GM12878 (cell line): ENCODE measurements around the gene CTSL. TPM values are rescaled to one million over a fixed set of nuclear protein-coding genes. Genes with fewer than 3 reads are reported as not detected.

Source experiments
- ATAC-seq: fragments of 200-7000 bp; cut with Tn5 transposase; 3 replicates; pipeline ENCODE4 v1.9.1; 2020; ENCODE audit warnings: mild to moderate bottlenecking, moderate library complexity
- BruUV-seq: library from RNA; stranded (reverse); fragments of 400-500 nt; replicated peaks from 2 replicates; lab custom pipeline; 2021; lab: Mats Ljungman, UMichigan
- CTCF ChIA-PET: fragments of 300-600 bp; sonication (Branson Sonifier 250); formaldehyde crosslinking; extraction: SDS; loops from one replicate; lab custom pipeline; 2021; ENCODE audit warnings: inconsistent platforms; lab: Yijun Ruan, JAX
- POLR2A ChIA-PET: fragments of 350-600 bp; formaldehyde crosslinking; extraction: SDS; loops from one replicate; lab custom pipeline; 2021; ENCODE audit warnings: inconsistent platforms; lab: Charles Lee
- RAD21 ChIA-PET: fragments of 300-600 bp; sonication (Branson Sonifier 250); formaldehyde crosslinking; loops from one replicate; lab custom pipeline; 2023; ENCODE audit warnings: antibody characterized with exemption; ENCODE audit not compliant: unreplicated experiment; lab: Charles Lee
- SMC1A ChIA-PET: fragments of 300-600 bp; sonication (Branson Sonifier 250); formaldehyde crosslinking; loops from one replicate; lab custom pipeline; 2023; ENCODE audit not compliant: unreplicated experiment, uncharacterized antibody; lab: Charles Lee
- DNase-seq: peaks from one replicate; pipeline ENCODE4 v3.0.0-alpha.2; 2011; ENCODE audit warnings: low read depth, low spot score
- FAIRE-seq: peaks from 3 replicates; lab custom pipeline; 2011; peaks lifted over from hg19 to GRCh38; lab: Jason Lieb, UNC
- H2AFZ ChIP-seq: 2 replicates; pipeline ENCODE4 v1.6.0; 2011; ENCODE audit warnings: low read depth, low read length, control low read depth; ENCODE audit not compliant: control insufficient read depth
- H3K27ac ChIP-seq: 2 replicates; pipeline ENCODE4 v1.5.1; 2011; ENCODE audit warnings: control low read depth; ENCODE audit not compliant: control insufficient read depth, insufficient read depth
- H3K27me3 ChIP-seq, 2 experiments: replicated peaks in 1 of 2; 2 replicates each; pipeline versions ENCODE4 v1.6.0 to v1.6.1; 2011; ENCODE audit warnings: low read length in 1 of 2; ENCODE audit not compliant: control insufficient read depth in 2 of 2, insufficient read depth in 2 of 2
- H3K36me3 ChIP-seq, 2 experiments: 2 replicates each; pipeline ENCODE4 v1.5.1; 2011; ENCODE audit warnings: low read length in 1 of 2; ENCODE audit not compliant: control insufficient read depth in 2 of 2, insufficient read depth in 2 of 2
- H3K4me1 ChIP-seq: 2 replicates; pipeline ENCODE4 v1.6.1; 2011; ENCODE audit warnings: mild to moderate bottlenecking, low read length, moderate library complexity, mixed read lengths; ENCODE audit not compliant: control insufficient read depth, insufficient read depth
- H3K4me2 ChIP-seq: 2 replicates; pipeline ENCODE4 v1.6.0; 2011; ENCODE audit warnings: control low read depth; ENCODE audit not compliant: control insufficient read depth, insufficient read depth
- H3K4me3 ChIP-seq: fragments of 200-600 bp; sonication (generic); 2 replicates; pipeline ENCODE4 v1.5.1; 2016
- H3K79me2 ChIP-seq: 2 replicates; pipeline ENCODE4 v1.6.0; 2011; ENCODE audit warnings: low read length; ENCODE audit not compliant: control insufficient read depth, insufficient read depth
- H3K9ac ChIP-seq: 2 replicates; pipeline ENCODE4 v1.8.0; 2011; ENCODE audit warnings: low read length, control low read depth, mixed read lengths; ENCODE audit not compliant: control insufficient read depth, insufficient read depth
- H3K9me3 ChIP-seq: replicated peaks from 3 replicates; pipeline ENCODE4 v1.5.1; 2011; ENCODE audit warnings: mild to moderate bottlenecking, low read length; ENCODE audit not compliant: control insufficient read depth, insufficient read depth
- H4K20me1 ChIP-seq: 2 replicates; pipeline ENCODE4 v1.6.0; 2011; ENCODE audit not compliant: control insufficient read depth, insufficient read depth
- CTCF ChIP-seq, 3 experiments: IDR thresholded peaks in 2 of 3; conservative IDR thresholded peaks in 1 of 3; 2 replicates each; pipeline ENCODE4 v1.5.1; 2011; ENCODE audit warnings: low read depth in 3 of 3, low read length in 3 of 3, mild to moderate bottlenecking in 3 of 3, control low read depth in 2 of 3, moderate library complexity in 2 of 3, inconsistent platforms in 1 of 3, mixed read lengths in 1 of 3; ENCODE audit not compliant: control insufficient read depth in 2 of 3, insufficient read depth in 1 of 3; ENCODE audit errors: extremely low read depth in 1 of 3
- ELK1 ChIP-seq: IDR thresholded peaks from 2 replicates; pipeline ENCODE4 v1.6.1; 2012; ENCODE audit warnings: low read depth, low read length, improper control_type of control experiment
- HDAC2 ChIP-seq: fragments of 200-600 bp; sonication (generic); IDR thresholded peaks from 2 replicates; pipeline ENCODE4 v1.6.1; 2017
- IKZF1 ChIP-seq: fragments of 450-650 bp; conservative IDR thresholded peaks from 2 replicates; pipeline ENCODE4 v1.6.1; 2017; ENCODE audit warnings: antibody characterized with exemption, mild to moderate bottlenecking
- KLF5 ChIP-seq: fragments of 450-650 bp; IDR thresholded peaks from 2 replicates; pipeline ENCODE4 v1.6.1; 2014; ENCODE audit warnings: mild to moderate bottlenecking; ENCODE audit not compliant: partially characterized antibody
- MXI1 ChIP-seq: fragments of 150-350 bp; IDR thresholded peaks from 2 replicates; pipeline ENCODE4 v1.6.1; 2011; ENCODE audit warnings: low read depth, mild to moderate bottlenecking, inconsistent platforms, low read length, improper control_type of control experiment
- NR2F1 ChIP-seq: fragments of 450-650 bp; conservative IDR thresholded peaks from 2 replicates; pipeline ENCODE4 v1.6.1; 2017; ENCODE audit warnings: mild to moderate bottlenecking
- RBBP5 ChIP-seq: fragments of 200-600 bp; sonication (generic); conservative IDR thresholded peaks from 2 replicates; pipeline ENCODE4 v1.6.1; 2016
- RCOR1 ChIP-seq: conservative IDR thresholded peaks from 2 replicates; pipeline ENCODE4 v1.6.1; 2012; ENCODE audit warnings: low read depth, low read length, improper control_type of control experiment
- SMC3 ChIP-seq: IDR thresholded peaks from 2 replicates; pipeline ENCODE4 v1.6.1; 2011; ENCODE audit warnings: low read length, improper control_type of control experiment, borderline replicate concordance
- SPI1 ChIP-seq: IDR thresholded peaks from 2 replicates; pipeline ENCODE4 v1.6.1; 2011; ENCODE audit warnings: low read depth, mild to moderate bottlenecking, low read length, moderate library complexity, borderline replicate concordance; ENCODE audit not compliant: insufficient read depth
- SREBF1 ChIP-seq: IDR thresholded peaks from 2 replicates; pipeline ENCODE4 v1.6.1; 2012; ENCODE audit warnings: mild to moderate bottlenecking, low read length
- ZBTB33 ChIP-seq: fragments of 450-650 bp; IDR thresholded peaks from 2 replicates; pipeline ENCODE4 v1.6.1; 2017; ENCODE audit warnings: mild to moderate bottlenecking
- WGBS: methylation state at CpG from one replicate; pipeline ENCODE4 v1.1.6; 2016; ENCODE audit warnings: low lambda C conversion rate; ENCODE audit not compliant: insufficient replicate concordance, insufficient coverage; ENCODE audit errors: missing lambda C conversion rate; 5-methylcytosine and 5-hydroxymethylcytosine counted together
- in situ Hi-C: fragments of 300-500 bp; cut with MboI; formaldehyde crosslinking; loops from 9 replicates; pipeline ENCODE4 v1.14.3; 2018; ENCODE audit warnings: mixed read lengths
- intact Hi-C: fragments of 100-400 bp; cut with micrococcal nuclease; formaldehyde crosslinking; loops from one replicate; pipeline ENCODE4 v1.14.2; 2022; ENCODE audit not compliant: unreplicated experiment
- polyA plus RNA-seq, 11 experiments: library from polyadenylated mRNA; depleted of rRNA in 4 of 11; unstranded in 6 of 11; stranded (reverse) in 5 of 11; fragments of >200 nt; fragmentation: Nextera tagmentation in 4 of 11; fragmentation: Illumina TruSeq in 1 of 11; extraction: Ambion mirVana in 4 of 11; extraction: Trizol in 1 of 11; gene quantifications; 1 replicate in 1 of 11; 2 replicates in 10 of 11; pipeline versions ENCODE4 v1.2.1 to v1.2.3, GENCODE V29; 2011 to 2016; ENCODE audit warnings: inconsistent platforms in 2 of 11, missing spikeins in 2 of 11, low read depth in 1 of 11
- total RNA-seq, 4 experiments: library from RNA; depleted of rRNA in 3 of 4; stranded (reverse); fragments of >200 nt in 3 of 4; fragmentation: Illumina TruSeq in 1 of 4; extraction: Trizol in 1 of 4; gene quantifications; 2 replicates each; pipeline versions ENCODE4 v1.2.1 to v1.2.3, GENCODE V29; 2013 to 2021

Gene CTSL
- total and polyA plus RNA-seq, 10 of the 15 experiments (the other 5 are each of a cell fraction or from before 2014, with no cell fraction given), result 0.24 to 0.72 TPM; not detected in 8

GRCh38 chr9:87711857-87712800 lies 13.8 kb upstream of the CTSL start (continued):
- no peak for TF ChIP-seq ELK1
- TF ChIP-seq CTCF (IDR thresholded peaks at IDR 0.05 in 2 of 3, conservative IDR thresholded peaks at IDR 0.05 in 1 of 3; ENCODE audit: control insufficient read depth in 2 of 3, extremely low read depth in 1 of 3, insufficient read depth in 1 of 3, low read depth in 3 of 3, low read length in 3 of 3), result no peak
- no peak for TF ChIP-seq RBBP5
- no peak for TF ChIP-seq KLF5
- no peak for TF ChIP-seq SPI1
- TF ChIP-seq SREBF1, result no peak
- TF ChIP-seq NR2F1, result no peak

- intact Hi-C loops, result no loop called here
- Histone ChIP-seq H3K79me2 (no peaks in the 10 kb centered on the region), H3K9ac (no peak overlapping the region), H4K20me1 (no peaks in the 10 kb centered on the region), H3K4me2 (no peak overlapping the region), H3K9me3 (no peaks in the 10 kb centered on the region), H3K4me1 (peaks cover 13% of the 10 kb centered on the region), H3K36me3 (peaks cover 0 to 4% of the 10 kb centered on the region in 2 experiments; a peak in 2 of 4 replicates), H2AFZ (no peak overlapping the region), H3K27me3 (peaks cover 0 to 2% of the 10 kb centered on the region in 2 experiments; a peak in 1 of 4 replicates), H3K27ac (no peak overlapping the region), H3K4me3 (no peak overlapping the region)
- WGBS, result 82% methylated on average over 6 of the region's 6 CpGs
- RAD21 ChIA-PET, result no interaction called here
- SMC1A ChIA-PET, result no interaction called here
- DNase-seq (no peak), ATAC-seq (no peak), FAIRE-seq (no peak)
- in situ Hi-C loops, result no loop called here
- CTCF ChIA-PET, result no interaction called here
- no TSS peak for BruUV-seq
- POLR2A ChIA-PET, result no interaction called here
- no peak for TF ChIP-seq HDAC2
- no peak for TF ChIP-seq SMC3
- no peak for TF ChIP-seq ZBTB33
- TF ChIP-seq MXI1, result no peak
- no peak for TF ChIP-seq IKZF1
- no peak for TF ChIP-seq RCOR1
Measured at GRCh38 chr9:87712801-87713277, 13.1 kb upstream of the CTSL start.
